Measurements from ENCODE around the gene PDXP. TPM values are rescaled to one million over a fixed set of nuclear protein-coding genes. Genes with fewer than 3 reads are reported as not detected.

Gene PDXP
- total and polyA plus RNA-seq, 12 donors, result 5.3 to 29.9 (median 21.2) TPM

- 69 to 75% methylated on average over 11 of the region's 11 CpGs for WGBS, 2 donors
- Histone ChIP-seq H3K4me1 (peaks cover 12 to 89% (median 38%) of the 10 kb centered on the region in 9 donors), H3K4me3 (peak overlapping the region in 8 of 10 donors; percentile 46 to 77 (median 59)), H3K27me3 (peaks cover 0 to 12% (median 0%) of the 10 kb centered on the region in 7 donors), H3K36me3 (peaks cover 0 to 20% (median 0%) of the 10 kb centered on the region in 9 donors), H3K27ac (peak overlapping the region in 4 of 10 donors; percentile 56 to 95 (median 65)), H3K9me3 (no peaks in the 10 kb centered on the region)
- intact Hi-C loops (cut with DNase I), result no loop called here
- TF ChIP-seq CTCF (IDR thresholded peaks at IDR 0.05), result no peak
- DNase-seq (no peak), ATAC-seq (no peak)
These were observed 20.0 kb upstream of the PDXP start for GRCh38 chr22:37638391-37639069.

- H3K4me1 ChIP-seq, result peaks cover 8 to 85% (median 31%) of the 10 kb centered on the region in 9 donors
- 8 to 11% methylated on average over 42 to 56 of the region's 57 CpGs for WGBS, 2 donors
- H3K27ac ChIP-seq, result peak within 1 kb of the TSS in 8 of 10 donors; percentile 6 to 95 (median 62)
- peak; percentile 53 to 70 for DNase-seq
- H3K27me3 ChIP-seq, result peaks cover 0 to 12% (median 0%) of the 10 kb centered on the region in 7 donors
- peaks cover 0 to 27% (median 0%) of the 10 kb centered on the region in 9 donors for H3K36me3 ChIP-seq
- peak within 1 kb of the TSS in 9 of 10 donors; percentile 43 to 77 (median 59) for H3K4me3 ChIP-seq
- intact Hi-C loops (cut with DNase I), result no loop called here
- peak in 7 of 8 donors; percentile 7 to 70 (median 36) for ATAC-seq
- H3K9me3 ChIP-seq, result no peaks in the 10 kb centered on the region
- TF ChIP-seq CTCF (IDR thresholded peaks at IDR 0.05), result peak in 1 of 9 donors; percentile 6
These were observed 19.3 kb upstream of the PDXP start, which contains the start of gene SH3BP1 for GRCh38 chr22:37639070-37639760. Gene SH3BP1, plus strand, starts transcription at chr22:37639669. Its CDS starts 119 bp downstream, at chr22:37639788.

- no peak for TF ChIP-seq CTCF (IDR thresholded peaks at IDR 0.05)
- Histone ChIP-seq H3K9me3 (no peaks in the 10 kb centered on the region), H3K27me3 (peaks cover 0 to 12% (median 0%) of the 10 kb centered on the region in 7 donors), H3K27ac (peak overlapping the region in 8 of 10 donors; percentile 6 to 95 (median 62)), H3K36me3 (peaks cover 0 to 35% (median 0%) of the 10 kb centered on the region in 9 donors), H3K4me3 (peak overlapping the region in 9 of 10 donors; percentile 43 to 77 (median 59)), H3K4me1 (peaks cover under 1 to 78% (median 24%) of the 10 kb centered on the region in 9 donors)
- WGBS, 2 donors, result 9 to 11% methylated on average over 27 of the region's 27 CpGs
- intact Hi-C loops (cut with DNase I), result loop anchor here in 8 of 10 donors (2.0 to 10.0 kb wide), 5 partner anchors 42 to 157 kb away; no protein-coding TSS in a partner anchor
- DNase-seq (no peak), ATAC-seq (no peak)
These were observed 18.5 kb upstream of the PDXP start for GRCh38 chr22:37639771-37640590.

Measured in heart right ventricle (tissue), 16 donors.